ENCODE measurements around the gene SCGB2B2. TPM values are rescaled to one million over a fixed set of nuclear protein-coding genes. Genes with fewer than 3 reads are reported as not detected.

SCGB2B2 gene
- total RNA-seq, result under 0.01 and 0.07 TPM in 2 replicates

GRCh38 chr19:34676697-34677385 lies at the start of gene SCGB2B2:
Gene SCGB2B2 (minus strand): TSS chr19:34677159. CDS start chr19:34594563, 82,596 bp downstream.

DNA sequence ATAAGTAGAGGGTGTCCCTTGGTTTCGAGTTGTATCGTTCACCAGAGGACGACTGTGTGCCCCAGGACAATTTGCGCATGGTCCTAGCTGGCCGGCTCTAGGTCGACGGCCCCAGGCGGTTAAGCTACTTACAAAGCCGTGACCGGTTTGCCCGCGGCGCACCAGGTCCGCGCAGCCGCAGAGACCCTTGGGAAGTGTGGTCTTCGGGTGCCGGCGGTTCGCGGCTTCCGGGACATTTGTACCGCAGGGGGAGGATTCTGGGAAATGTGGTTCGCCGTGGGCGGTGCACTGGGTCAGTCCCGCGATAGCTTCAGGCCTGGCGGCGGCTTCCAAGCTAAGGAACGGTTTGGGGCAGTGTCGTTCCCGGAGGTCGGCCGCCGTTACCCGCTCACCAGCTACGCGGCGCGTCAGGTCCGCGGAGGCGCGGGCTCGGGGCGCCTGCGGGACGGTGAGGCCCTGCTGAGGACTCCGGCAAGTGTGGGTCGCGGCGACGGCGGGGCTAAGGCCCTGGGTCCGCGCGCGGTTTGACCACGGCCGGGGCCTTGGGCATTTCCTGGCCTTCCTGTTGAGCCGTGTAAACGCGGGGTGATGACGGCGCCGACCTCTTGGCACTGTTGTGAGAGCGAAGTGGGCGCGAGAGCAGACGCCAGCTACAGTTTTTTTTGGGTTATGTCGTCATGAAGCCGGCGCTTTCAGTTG lies 576 bp upstream of the SCGB2B2 start, which contains the start of gene ZNF302:
Gene ZNF302, plus strand, starts transcription at position 293 of the 699 bp plus-strand sequence. CDS start 1,127 bp downstream, outside the sequence.

Small RNAs within 50 kb of the gene (small RNA-seq; reads per million reads assigned to genes)
- not detected for gene RF00611

Other genes with a start within 250 kb of the SCGB2B2 start
- 156 and 166 TPM in 2 replicates for gene UBA2, start 248.8 kb downstream of the SCGB2B2 start, total RNA-seq
- gene WTIP, start 195.4 kb downstream of the SCGB2B2 start, total RNA-seq, result 15.4 and 15.7 TPM in 2 replicates
- gene ZNF302, start 519 bp upstream of the SCGB2B2 start, total RNA-seq, result 18.2 and 22.1 TPM in 2 replicates
- 11.0 and 12.9 TPM in 2 replicates for gene ZNF181, start 57.1 kb upstream of the SCGB2B2 start, total RNA-seq
- gene ZNF599, start 96.1 kb upstream of the SCGB2B2 start, total RNA-seq, result 4.8 and 5.2 TPM in 2 replicates
- 4.0 and 4.5 TPM in 2 replicates for gene ZNF30, start 249.7 kb upstream of the SCGB2B2 start, total RNA-seq

Measured in thoracic aorta endothelial cell (primary cell).